HG03196 (cell line): ENCODE measurements around the gene ASPM.

Experiments used
- ATAC-seq: cut with Tn5 transposase; IDR thresholded peaks from one replicate; pipeline ENCODE4 v1.9.1; 2021; ENCODE audit not compliant: unreplicated experiment

Gene ASPM

DNA sequence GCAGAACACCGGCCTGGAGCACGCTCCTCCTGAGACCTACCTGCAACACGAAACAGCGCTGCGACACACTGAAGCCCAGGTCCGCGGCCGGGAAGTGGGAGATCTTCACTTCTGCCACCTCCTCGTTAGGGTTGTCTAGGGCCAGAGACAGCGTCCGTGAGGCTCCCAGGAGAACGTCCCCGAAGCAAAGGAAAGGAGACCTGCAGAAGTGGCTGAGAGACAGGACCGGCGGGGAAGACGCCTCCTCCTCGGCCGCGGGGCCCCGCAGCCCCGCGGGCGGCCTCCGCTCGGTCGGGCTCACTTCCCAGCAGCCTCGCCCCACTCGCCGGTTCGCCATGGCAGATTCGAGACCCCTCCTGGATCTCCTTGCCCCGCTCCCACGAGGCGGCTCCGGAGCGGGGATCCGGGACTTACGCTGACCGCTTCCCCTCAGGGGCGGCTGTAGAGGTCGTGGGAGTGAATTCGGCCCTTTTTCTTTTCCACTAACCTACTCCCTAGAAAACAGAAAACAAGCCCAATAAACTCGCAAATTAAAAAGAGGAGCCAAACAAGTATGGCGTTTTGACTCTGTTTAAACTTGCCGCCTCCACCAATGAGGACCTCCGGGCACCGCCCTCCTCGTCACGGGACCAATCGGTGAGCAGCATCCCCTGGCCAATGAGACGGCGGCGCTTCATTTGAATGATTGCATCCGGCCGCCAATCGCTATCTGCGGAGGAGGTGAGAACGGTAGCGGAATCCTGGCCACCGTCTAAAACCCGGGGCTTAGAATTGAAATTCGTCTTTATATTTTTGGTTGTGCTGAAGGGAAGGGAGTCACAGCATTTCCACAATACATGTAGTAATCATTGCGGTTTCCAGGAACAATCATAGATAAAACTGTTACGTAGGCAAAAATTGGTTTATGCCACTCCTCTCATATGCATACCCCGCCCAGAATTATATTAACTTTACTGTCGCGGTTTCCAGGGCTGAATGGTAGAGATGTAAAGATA lies at the start of gene ASPM:
Gene ASPM, minus strand, starts transcription at position 569 of the 995 bp plus-strand sequence. Its CDS starts 232 bp downstream, at position 337.
- peak; percentile 98 for ATAC-seq

DNA sequence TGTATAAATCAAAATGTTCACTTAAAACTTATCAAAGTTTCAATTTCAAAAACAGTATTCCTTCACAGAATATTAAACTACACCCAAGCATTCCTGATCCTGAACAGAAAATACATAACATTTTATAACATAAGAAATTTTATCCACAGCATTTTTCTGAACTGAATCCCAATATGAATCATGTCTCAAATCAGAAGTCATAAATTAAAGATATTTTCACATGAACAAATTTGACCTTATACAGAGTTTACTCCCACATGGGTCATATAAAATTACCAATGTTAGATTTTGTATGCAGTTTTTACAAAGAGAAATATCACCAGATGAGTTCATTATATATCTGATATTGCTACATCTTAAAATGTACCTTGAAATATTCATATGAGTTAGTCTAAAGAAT lies 48.6 kb upstream of the ASPM start:
- ATAC-seq, result no peak

DNA sequence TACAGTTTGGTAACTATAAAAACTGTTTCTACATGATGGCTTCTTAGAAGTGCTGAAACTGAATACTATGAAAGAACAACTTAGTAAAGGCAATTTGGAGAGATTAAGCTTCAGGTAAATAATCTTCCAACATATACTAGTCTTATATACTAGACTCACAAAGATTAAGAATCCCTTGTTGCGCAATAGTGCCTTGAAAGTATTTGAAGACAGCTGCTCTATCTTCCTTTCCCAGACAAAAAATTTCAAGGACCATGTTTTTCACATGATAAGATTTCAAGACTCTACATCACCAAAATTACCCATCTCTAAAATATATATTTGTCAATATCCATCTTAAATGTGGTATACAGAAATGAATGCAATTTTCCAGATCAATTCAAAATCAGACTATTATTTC lies 37.7 kb upstream of the ASPM start:
- ATAC-seq, result no peak

DNA sequence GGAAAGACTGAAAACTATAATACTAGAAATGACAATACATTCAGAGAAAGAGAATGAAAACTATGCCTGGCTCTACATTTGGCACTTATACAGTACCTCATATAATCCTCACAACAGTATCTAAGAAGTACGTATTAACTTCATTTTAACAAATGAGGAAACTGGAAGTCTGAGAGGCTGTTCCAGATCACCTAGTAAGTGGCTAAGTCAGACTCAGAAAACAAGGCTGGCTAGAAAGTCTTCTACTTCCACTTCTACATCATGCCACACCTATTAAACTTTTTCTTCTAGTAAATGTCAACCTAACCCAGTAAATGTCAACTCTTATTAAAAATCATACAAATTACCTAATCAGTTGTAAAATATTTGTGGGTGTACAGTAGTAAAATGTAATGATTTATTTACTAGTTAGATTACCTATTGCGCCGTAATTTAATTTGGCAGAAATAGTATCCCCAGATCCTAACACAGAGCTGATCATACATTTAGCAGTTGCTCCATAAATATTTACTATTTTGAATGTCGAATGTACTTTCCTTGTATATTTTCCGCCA lies 36.8 kb upstream of the ASPM start:
- ATAC-seq, result no peak

DNA sequence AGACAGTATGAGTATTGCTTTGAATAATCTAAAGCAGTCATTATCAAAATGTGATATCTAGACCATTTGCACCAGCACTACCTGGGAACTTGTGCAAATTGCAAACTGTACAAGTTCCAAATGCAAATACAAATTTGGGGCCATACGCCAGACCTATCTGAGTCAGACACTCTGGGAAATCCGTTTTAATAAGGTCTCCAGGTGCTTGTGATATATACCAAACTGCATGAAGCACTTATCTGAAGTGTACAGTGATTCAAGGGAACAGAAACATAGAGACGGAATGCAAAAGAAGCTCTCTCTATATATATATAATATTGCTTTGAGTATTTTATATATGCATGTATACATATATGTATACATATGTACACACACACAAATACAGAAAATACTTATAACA lies 36.2 kb upstream of the ASPM start:
- ATAC-seq, result no peak

- ATAC-seq, result peak; percentile 46
Measured at GRCh38 chr1:197181982-197182381, 35.5 kb upstream of the ASPM start.

- peak; percentile 58 for ATAC-seq
Measured at GRCh38 chr1:197180252-197180878, 33.9 kb upstream of the ASPM start.

DNA sequence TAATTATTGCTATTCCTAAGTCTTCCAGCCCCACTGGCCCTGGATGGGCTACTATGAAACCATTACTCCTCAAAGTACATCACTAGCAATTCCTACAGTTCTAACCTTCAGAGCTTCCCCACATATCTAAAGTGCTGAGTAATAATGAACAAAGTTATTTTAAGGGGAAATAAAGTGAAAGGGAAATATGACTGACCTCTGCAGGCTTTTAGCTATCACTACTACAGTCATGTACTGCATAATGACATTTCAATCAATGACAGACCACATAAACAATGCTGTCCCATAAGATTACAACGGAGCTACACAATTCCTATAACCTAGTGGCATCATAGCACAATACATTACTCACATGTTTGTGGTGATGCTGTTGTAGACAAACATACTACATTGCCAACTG lies 32.5 kb upstream of the ASPM start:
- no peak for ATAC-seq

DNA sequence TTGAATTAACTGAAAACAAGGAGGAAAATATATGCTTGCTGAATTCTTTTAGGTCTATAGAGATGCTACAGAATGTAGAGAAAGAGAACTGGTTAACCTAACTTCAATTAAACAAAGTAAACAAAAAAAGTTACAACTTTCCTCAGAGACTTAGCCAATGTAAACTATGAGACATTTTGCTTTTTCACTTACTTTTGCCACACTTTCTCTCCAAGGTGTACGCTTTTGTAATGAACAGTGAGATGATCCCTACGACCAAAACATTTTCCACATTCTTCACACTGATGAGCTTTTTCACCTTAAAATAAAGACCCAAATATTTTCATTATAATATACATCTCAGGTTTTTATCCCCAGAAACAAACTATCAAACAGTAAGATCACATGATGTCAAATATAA lies 28.3 kb upstream of the ASPM start:
- no peak for ATAC-seq

- no peak for ATAC-seq
Measured at GRCh38 chr1:197173571-197174507, 27.4 kb upstream of the ASPM start.

GRCh38 chr1:197171531-197171930 lies 25.1 kb upstream of the ASPM start:
- ATAC-seq, result no peak

GRCh38 chr1:197170538-197170937 lies 24.1 kb upstream of the ASPM start:
- ATAC-seq, result no peak

DNA sequence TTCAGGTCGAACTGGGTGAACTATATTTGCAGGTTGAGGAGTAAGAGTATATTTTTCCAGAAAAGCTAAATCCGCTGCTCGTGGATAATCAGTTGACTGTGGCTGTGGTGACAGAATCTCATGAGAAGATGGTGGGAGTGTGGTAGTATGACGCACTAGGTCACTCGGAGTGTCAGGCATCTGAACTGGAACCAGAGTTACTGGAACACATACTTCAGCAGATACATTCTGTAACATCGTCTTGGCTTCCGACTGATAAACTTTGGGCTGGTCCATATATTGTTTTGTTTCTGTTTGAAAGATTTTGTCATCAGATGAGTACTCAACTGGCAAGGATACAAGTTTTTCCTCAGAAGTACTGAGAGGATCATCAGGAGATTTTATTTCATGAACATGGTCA lies 13.0 kb upstream of the ASPM start:
- no peak for ATAC-seq

DNA sequence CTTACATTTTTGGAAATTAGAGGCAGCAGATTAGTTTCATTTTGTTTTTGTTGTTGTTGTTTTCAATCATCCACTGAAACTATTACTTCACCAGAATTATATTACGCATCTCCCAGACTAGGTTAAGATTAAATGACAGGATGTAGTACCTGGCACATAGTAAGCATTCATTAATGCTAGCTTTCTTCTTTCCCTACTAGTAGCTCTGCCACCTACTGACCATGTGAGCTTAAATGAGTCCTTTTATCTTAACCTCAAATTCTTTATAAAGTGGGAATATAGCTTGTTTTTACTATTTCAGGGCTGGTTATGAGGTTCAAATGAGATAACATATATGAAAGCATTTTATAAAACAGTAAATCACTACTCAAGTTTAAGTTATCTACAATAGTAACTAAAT lies 10.2 kb upstream of the ASPM start:
- no peak for ATAC-seq

- ATAC-seq, result no peak
Measured at GRCh38 chr1:197152662-197153061, 6.2 kb upstream of the ASPM start.

DNA sequence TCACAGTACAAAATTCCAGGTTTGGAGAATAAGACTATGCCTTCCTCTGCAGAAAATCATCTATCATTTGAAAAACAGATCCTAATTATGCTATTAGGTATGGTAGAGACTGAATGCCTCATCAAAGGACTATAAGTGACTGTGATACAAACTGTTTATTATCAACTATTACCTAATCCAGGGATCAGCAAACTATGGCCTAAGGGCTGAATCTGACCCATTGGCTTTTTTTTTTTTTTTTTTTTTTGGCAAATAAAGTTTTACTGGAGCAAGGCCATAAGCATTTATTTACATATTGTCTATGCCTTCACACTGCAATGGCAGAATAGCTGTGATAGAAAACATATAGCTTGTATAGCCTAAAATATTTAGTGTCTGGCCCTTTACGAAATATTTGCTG lies 4.7 kb upstream of the ASPM start:
- ATAC-seq, result no peak

DNA sequence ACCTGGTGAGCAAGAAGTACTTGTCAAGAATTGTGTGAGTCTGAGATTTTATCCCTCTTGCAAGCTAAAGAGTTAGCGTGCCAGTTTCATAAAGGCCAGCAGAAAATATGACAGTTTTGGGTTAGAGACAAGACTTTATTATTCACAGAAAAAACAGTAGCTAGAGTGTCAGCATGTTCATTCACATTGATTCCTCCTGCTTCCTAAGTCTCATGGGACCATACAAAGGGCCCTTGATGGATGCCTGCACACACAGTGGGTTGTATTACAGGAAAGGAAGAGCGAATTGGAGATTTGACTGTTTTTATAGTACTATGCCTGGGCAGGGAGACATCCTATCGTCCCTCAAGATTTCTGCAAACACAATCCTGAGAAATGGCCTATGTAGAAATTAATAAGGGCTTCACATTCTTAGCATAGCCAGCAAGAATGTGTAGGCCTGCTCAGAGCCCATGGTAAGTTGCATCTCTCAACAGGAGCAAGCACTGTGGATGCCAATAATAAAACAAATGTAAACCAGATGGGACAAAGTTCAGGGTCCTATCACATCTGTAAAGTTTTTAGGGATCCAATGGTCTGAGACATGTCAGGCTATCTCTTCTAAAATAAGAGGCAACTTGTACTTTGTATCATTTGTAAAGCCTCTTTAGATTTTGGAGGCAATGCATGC lies 4.0 kb upstream of the ASPM start:
- ATAC-seq, result no peak

- ATAC-seq, result no peak
Measured at GRCh38 chr1:197149340-197149739, 2.9 kb upstream of the ASPM start.

GRCh38 chr1:197145446-197146024 lies 934 bp downstream of the ASPM start:
- no peak for ATAC-seq
